Measurements from ENCODE around the gene DMBT1. TPM values are rescaled to one million over a fixed set of nuclear protein-coding genes. Genes with fewer than 3 reads are reported as not detected.

DMBT1 gene
- polyA plus RNA-seq, 1 donor (not counting 4 experiments of a cell fraction or from before 2014, with no cell fraction given): 0.04 TPM

DNA sequence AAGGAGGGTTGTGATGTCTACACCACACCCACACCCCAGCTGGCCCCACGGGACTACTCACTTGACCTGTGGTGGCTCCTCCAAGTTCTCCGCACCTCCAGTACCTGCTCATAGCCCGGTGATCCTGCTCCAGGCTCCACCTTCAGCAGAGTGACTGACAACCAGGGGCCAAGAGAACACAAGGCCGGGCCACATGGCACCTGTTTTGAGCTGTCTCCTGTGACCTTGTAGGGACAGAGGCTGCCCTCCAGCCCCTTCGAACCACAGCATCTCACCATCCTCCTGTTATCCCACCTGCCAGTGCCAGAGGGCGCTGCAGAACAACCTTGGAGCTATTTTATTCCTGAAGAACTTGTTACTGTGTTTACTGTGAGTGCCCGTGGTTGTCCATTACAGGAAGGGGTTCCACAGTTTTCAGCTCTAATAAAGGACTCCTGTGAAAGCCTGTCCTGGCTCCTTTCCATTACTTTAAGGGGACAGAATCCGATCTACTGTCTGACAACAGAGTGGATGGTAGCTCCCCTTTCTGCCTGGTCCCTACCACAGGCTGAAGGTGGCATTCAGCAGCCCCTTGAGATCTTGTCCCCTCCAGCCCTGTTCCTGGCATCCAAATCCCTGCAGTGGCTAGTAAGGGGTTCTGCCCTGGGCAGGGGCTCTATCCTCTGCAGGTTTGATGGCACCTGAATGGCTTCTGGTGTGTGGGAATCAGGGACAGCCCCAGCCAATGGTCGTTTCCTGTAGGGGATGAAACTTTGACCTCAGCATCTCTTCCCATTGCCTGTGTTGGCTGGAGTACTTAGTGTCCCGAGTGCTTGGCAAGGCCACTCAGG is 88.3 kb downstream of the DMBT1 start:
- peaks cover 15% of the 10 kb centered on the region for H3K27me3 ChIP-seq (ENCODE audit: control insufficient read depth, extremely low read depth, insufficient read depth, low read length)
- TF ChIP-seq EZH2 (IDR thresholded peaks at IDR 0.05; ENCODE audit: low read length): no peak
- peak; percentile 85 to 91 (median 86) for TF ChIP-seq CTCF (optimal IDR thresholded peaks at IDR 0.05 in 1 of 3, IDR thresholded peaks at IDR 0.05 in 1 of 3, conservative IDR thresholded peaks at IDR 0.05 in 1 of 3; ENCODE audit: extremely low read depth in 1 of 3, insufficient read depth in 2 of 3, low read length in 3 of 3)
- dilution Hi-C loops (cut with MboI; ENCODE audit: extremely low pct_ligation_motif_present, low sequenced_read_pairs): no loop called here
- peak; percentile 17 for FAIRE-seq
- no peak for DNase-seq (ENCODE audit: low read depth, low spot score)
- H3K27ac ChIP-seq (ENCODE audit: control insufficient read depth, insufficient read depth, low read length): no peak overlapping the region
- H3K9me3 ChIP-seq (ENCODE audit: control insufficient read depth, low read depth, low read length): no peaks in the 10 kb centered on the region
- H2AFZ ChIP-seq (ENCODE audit: control insufficient read depth, low read length): no peak overlapping the region
- H3K9me1 ChIP-seq (ENCODE audit: control insufficient read depth, extremely low read depth, insufficient read depth, low read length): no peaks in the 10 kb centered on the region
- no peaks in the 10 kb centered on the region for H3K36me3 ChIP-seq (ENCODE audit: control insufficient read depth in 2 of 2, extremely low read depth in 1 of 2, insufficient read depth in 2 of 2, low read length in 2 of 2)
- H3K4me3 ChIP-seq (ENCODE audit: control insufficient read depth in 2 of 3, extremely low read depth in 1 of 3, insufficient read depth in 2 of 3, low read depth in 1 of 3, low read length in 3 of 3): no peak overlapping the region
- no peaks in the 10 kb centered on the region for H3K79me2 ChIP-seq (ENCODE audit: control insufficient read depth, insufficient read depth, low read length)
- no peak overlapping the region for H3K9ac ChIP-seq (ENCODE audit: control insufficient read depth, extremely low read depth, insufficient read depth, low read length)
- no peaks in the 10 kb centered on the region for H3K4me1 ChIP-seq (ENCODE audit: control insufficient read depth, extremely low read depth, insufficient read depth, low read length)
- no peak overlapping the region for H3K4me2 ChIP-seq (ENCODE audit: control insufficient read depth, extremely low read depth, insufficient read depth, low read depth, low read length)
- H4K20me1 ChIP-seq (ENCODE audit: control insufficient read depth, extremely low read depth, insufficient read depth, low read length): no peaks in the 10 kb centered on the region

GRCh38 chr10:122649903-122650302 is 89.3 kb downstream of the DMBT1 start:
- Histone ChIP-seq H4K20me1 (ENCODE audit: control insufficient read depth, extremely low read depth, insufficient read depth, low read length) (no peaks in the 10 kb centered on the region), H2AFZ (ENCODE audit: control insufficient read depth, low read length) (no peak overlapping the region), H3K4me3 (ENCODE audit: control insufficient read depth in 2 of 3, extremely low read depth in 1 of 3, insufficient read depth in 2 of 3, low read depth in 1 of 3, low read length in 3 of 3) (no peak overlapping the region), H3K4me1 (ENCODE audit: control insufficient read depth, extremely low read depth, insufficient read depth, low read length) (no peaks in the 10 kb centered on the region), H3K9me3 (ENCODE audit: control insufficient read depth, low read depth, low read length) (no peaks in the 10 kb centered on the region), H3K36me3 (ENCODE audit: control insufficient read depth in 2 of 2, extremely low read depth in 1 of 2, insufficient read depth in 2 of 2, low read length in 2 of 2) (no peaks in the 10 kb centered on the region), H3K79me2 (ENCODE audit: control insufficient read depth, insufficient read depth, low read length) (no peaks in the 10 kb centered on the region), H3K27me3 (ENCODE audit: control insufficient read depth, extremely low read depth, insufficient read depth, low read length) (peaks cover 15% of the 10 kb centered on the region), H3K9ac (ENCODE audit: control insufficient read depth, extremely low read depth, insufficient read depth, low read length) (no peak overlapping the region), H3K4me2 (ENCODE audit: control insufficient read depth, extremely low read depth, insufficient read depth, low read depth, low read length) (no peak overlapping the region), H3K9me1 (ENCODE audit: control insufficient read depth, extremely low read depth, insufficient read depth, low read length) (no peaks in the 10 kb centered on the region), H3K27ac (ENCODE audit: control insufficient read depth, insufficient read depth, low read length) (no peak overlapping the region)
- dilution Hi-C loops (cut with MboI; ENCODE audit: extremely low pct_ligation_motif_present, low sequenced_read_pairs): no loop called here
- FAIRE-seq: no peak
- no peak for TF ChIP-seq EZH2 (IDR thresholded peaks at IDR 0.05; ENCODE audit: low read length)
- no peak for TF ChIP-seq CTCF (optimal IDR thresholded peaks at IDR 0.05 in 1 of 3, IDR thresholded peaks at IDR 0.05 in 1 of 3, conservative IDR thresholded peaks at IDR 0.05 in 1 of 3; ENCODE audit: extremely low read depth in 1 of 3, insufficient read depth in 2 of 3, low read length in 3 of 3)
- no peak for DNase-seq (ENCODE audit: low read depth, low spot score)

Data from keratinocyte (primary cell).